GM18867 (cell line): ENCODE results near the gene FETUB.
"Not testable (repeated sequence)": the region's sequence is repeated elsewhere in the genome, so short reads cannot be mapped to it uniquely, and the experiment has no call there.

Experiments used
- ATAC-seq: cut with Tn5 transposase; IDR thresholded peaks from one replicate; pipeline ENCODE4 v1.9.1; 2021; ENCODE audit warnings: mild to moderate bottlenecking, moderate library complexity; ENCODE audit not compliant: unreplicated experiment

The FETUB gene

GRCh38 chr3:186630950-186631641 is 9.1 kb upstream of the FETUB start:
- no peak for ATAC-seq

- no peak for ATAC-seq
These were observed 6.7 kb upstream of the FETUB start for GRCh38 chr3:186633481-186633880.

- ATAC-seq = not testable (repeated sequence)
These were observed 6.0 kb upstream of the FETUB start for GRCh38 chr3:186634207-186634606.

GRCh38 chr3:186635532-186635931 is 4.7 kb upstream of the FETUB start:
- no peak for ATAC-seq

GRCh38 chr3:186636536-186636935 is 3.7 kb upstream of the FETUB start:
- no peak for ATAC-seq

DNA sequence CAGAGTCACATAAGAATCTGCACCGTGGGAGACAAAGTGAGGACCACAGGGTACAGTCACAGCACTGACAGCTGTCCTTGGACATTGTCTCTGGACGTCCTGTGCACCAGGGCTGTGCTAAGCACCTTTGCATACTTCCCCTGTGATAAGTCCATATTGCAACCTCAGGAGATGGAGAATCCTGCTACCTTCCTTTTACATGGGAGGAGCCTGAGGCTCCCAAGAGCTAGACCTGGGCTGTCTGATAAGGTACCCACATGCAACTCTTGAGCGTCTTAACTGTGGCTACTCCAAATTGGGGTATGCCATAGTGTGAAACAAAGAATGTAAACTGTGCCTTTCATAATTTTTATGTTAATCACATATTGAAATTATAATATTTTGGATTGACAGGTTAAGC is 2.5 kb upstream of the FETUB start:
- ATAC-seq = no peak

DNA sequence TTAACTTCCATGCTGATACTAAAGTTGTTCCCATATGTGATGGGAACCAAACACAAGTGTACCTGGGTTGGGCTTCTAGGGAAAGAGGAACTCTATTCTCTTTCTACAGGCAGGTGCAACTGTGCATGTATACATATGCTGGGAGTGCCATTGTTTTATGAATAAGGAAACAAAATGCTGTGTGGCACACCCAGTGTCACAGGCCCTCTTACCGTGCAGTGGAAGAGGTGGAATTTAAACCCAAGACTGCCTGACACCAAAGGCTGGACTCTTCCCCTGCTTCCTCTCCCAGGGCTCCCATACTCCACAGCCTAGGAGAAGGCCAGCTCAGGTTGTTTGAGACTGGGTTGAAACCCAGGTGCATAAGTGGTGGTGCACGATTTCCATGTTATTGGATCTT is 1.9 kb upstream of the FETUB start:
- ATAC-seq = no peak

DNA sequence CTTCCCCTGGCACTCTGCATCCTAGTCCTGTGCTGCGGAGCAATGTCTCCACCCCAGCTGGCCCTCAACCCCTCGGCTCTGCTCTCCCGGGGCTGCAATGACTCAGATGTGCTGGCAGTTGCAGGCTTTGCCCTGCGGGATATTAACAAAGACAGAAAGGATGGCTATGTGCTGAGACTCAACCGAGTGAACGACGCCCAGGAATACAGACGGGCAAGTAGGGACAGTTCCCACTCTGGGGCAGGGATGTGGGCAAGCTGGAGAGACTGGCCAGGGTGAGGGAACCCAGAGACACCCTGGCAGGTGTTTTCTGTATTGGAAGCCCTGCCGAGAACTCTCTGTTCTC is 247 bp downstream of the FETUB start:
- ATAC-seq = no peak

GRCh38 chr3:186640929-186641328 is 730 bp downstream of the FETUB start:
- ATAC-seq = no peak

DNA sequence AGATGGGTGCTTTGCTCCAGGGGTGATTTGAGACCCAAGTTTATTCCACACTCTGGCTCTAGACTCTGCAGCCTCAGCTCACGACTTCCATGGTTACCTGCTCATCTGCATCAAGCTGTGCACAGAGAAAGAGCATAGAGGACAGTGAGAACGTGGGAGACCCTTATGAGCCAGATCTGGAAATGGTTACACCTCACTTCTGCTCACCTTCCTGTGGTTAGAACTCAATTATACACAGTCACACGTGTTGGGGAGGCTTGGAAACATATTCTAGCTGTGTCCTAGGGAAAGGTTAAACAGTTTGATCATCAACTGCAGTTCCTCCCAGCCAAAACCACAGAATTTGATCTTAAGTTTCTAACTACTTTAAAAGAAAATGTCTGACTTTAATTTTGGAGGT is 1.8 kb downstream of the FETUB start:
- no peak for ATAC-seq

DNA sequence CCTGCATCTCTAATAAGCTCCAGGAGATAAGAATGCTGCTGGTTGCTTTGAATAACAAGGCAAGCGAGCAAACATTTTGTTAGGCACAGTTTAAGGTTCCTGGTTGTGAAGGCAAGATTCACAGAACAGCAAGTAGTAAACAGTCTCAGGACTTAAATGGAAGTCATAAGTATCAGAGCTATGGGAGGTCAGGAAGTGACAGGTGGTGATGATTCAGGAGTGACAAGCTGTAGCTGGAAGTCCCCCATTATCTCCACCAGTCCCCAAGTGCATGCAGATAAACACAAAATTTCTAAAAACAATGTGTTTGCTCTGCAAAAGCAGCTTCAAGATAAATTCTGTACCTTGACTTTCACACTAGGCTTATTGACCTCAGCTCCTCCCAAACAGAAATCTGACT is 3.3 kb downstream of the FETUB start:
- no peak for ATAC-seq

GRCh38 chr3:186644683-186645082 is 4.5 kb downstream of the FETUB start:
- no peak for ATAC-seq

GRCh38 chr3:186646106-186646505 is 5.9 kb downstream of the FETUB start:
- no peak for ATAC-seq

DNA sequence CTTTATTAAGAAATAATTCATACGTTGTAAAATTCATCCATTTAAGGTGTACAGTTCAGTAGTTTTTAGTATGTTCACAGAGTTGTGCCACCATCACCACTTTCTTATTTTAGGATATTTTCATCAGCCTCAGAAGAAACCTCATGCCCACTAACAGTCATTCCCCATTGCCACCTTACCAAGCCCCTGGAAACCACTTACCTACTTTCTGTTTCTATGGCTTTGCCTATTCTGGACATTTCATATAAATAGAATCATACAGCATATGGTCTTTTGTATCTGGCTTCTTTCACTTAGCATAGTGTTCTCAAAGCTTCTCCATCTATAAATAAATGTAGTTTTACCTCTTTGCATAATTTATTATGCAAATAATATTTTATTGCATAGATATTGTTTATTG is 6.6 kb downstream of the FETUB start:
- no peak for ATAC-seq

- no peak for ATAC-seq
These were observed 8.7 kb downstream of the FETUB start for GRCh38 chr3:186648851-186649250.

DNA sequence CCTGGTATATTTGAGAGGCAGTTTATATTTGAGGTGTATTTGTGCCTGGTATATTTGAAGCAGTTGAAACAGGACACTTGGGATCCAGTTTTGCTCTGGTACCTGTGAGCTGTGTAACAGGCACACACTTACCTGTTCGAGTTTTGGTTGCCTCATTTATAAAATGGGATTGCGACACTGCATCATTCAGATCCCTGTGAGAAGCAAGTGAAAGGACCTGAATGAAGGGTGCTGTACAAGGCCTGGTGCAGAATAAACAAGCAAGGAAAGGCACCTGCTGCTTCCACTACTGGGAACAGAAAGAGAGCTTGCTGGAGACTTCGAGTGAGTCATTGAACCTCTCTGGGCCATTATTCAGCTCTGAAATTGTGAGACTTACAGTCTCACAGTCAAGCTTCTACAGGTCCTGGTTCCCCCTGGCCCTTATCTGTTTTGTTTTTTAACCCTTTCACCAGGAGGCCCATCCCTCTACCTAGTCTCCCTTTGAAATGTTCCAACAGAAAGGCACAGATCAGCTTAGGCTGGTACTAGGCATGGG is 11.5 kb downstream of the FETUB start:
- ATAC-seq = no peak

GRCh38 chr3:186653080-186653707 is 13.0 kb downstream of the FETUB start:
- peak; percentile 93 for ATAC-seq

DNA sequence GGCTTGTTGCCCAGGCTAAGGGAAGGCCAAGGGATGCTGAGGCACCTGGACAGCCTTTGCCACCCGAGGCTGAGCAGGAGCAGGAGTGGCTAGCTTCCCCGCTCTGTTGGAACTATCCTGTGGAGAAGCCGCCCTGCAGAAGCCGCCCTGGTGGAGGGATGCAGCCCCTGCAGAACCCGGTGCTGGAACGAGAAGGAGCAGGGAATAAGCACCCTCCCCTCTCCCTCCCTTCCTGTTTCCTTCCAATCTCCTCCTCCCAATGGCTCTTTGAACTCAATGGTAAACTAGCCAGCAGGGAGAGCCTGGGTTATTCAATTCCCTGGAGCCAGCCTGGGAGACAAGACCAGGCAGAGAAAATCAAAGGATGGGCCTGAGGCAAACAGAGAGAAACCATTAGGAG is 13.8 kb downstream of the FETUB start:
- no peak for ATAC-seq

- ATAC-seq = no peak
These were observed 23.3 kb downstream of the FETUB start for GRCh38 chr3:186663361-186664118.

GRCh38 chr3:186664119-186664495 is 23.9 kb downstream of the FETUB start:
- no peak for ATAC-seq

DNA sequence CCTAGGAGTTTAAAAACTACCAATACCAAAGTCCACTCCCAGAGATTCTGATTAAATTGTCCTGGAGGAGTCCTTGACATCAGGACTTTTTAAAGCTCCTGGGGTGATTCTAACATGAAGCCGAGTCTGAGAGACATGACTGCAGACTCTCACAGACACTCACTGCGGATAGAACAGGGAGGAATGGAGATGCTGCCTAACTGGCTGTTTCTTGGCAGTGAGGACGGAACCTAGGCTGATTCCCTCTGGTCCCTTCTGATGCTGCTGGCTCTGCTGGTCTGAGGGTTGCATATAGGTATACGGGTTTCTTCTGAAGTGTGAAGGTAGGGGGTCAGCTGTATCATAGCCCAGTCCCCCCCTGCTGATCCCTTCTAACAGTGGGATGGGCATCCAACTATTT is 24.3 kb downstream of the FETUB start:
- ATAC-seq = no peak

DNA sequence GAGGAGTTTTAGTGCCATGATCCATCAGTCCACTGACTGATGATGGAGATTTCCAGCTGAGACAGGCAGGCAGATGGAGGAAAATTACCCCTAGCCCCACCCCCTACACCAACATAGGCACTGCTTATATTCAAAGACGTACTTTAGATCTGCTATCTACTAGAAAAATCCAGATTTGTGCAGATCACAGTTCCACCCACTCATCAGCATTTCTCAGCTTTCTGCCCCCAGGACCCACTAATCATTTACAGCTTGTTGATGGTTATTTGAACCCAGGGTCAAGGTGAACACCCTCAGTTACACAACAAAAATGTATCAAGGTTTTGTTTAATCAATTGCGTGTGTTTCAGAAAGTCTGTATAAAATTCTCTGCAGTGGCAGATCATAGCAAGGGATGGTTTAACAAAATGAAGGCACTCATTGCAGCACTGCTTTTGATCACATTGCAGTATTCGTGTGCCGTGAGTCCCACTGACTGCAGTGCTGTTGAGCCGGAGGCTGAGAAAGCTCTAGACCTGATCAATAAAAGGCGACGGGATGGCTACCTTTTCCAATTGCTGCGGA is 25.5 kb downstream of the FETUB start, which contains the start of gene HRG:
Gene HRG, plus strand, starts transcription at position 390 of the 564 bp plus-strand sequence. Its CDS starts 18 bp downstream, at position 408.
- no peak for ATAC-seq
